ENCODE measurements around the gene TAP1. TPM values are rescaled to one million over a fixed set of nuclear protein-coding genes. Genes with fewer than 3 reads are reported as not detected.

TAP1 gene
- total RNA-seq, 2 experiments from 2014 or later, result 210 to 211 TPM

DNA sequence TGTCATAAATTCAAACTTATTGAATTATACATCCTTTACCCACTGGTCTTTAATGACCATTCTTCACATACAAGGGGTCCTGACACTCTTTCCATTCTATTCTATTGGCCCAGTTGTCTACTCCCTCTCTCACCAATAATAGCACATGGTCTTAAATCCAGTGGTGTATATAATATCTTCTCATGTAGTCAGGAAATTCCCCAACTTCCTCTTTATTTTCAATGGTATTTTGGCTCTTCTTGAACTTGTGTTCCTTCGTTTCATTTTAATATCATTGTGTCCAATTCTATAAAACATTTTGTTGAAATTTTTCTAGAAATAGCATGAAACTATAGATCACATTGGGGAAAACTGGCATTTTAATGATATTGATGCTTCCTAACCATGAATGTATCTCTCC is 37.3 kb upstream of the TAP1 start:
- Mint-ChIP-seq H3K36me3 (ENCODE audit: low read depth) (peaks cover 4% of the 10 kb centered on the region), H3K27ac (no peak overlapping the region), H3K9me3 (no peaks in the 10 kb centered on the region), H3K27me3 (no peaks in the 10 kb centered on the region), H3K4me1 (ENCODE audit: low read depth) (peaks cover 14% of the 10 kb centered on the region), H3K4me3 (no peak overlapping the region)
- TF ChIP-seq, protein P1, sequence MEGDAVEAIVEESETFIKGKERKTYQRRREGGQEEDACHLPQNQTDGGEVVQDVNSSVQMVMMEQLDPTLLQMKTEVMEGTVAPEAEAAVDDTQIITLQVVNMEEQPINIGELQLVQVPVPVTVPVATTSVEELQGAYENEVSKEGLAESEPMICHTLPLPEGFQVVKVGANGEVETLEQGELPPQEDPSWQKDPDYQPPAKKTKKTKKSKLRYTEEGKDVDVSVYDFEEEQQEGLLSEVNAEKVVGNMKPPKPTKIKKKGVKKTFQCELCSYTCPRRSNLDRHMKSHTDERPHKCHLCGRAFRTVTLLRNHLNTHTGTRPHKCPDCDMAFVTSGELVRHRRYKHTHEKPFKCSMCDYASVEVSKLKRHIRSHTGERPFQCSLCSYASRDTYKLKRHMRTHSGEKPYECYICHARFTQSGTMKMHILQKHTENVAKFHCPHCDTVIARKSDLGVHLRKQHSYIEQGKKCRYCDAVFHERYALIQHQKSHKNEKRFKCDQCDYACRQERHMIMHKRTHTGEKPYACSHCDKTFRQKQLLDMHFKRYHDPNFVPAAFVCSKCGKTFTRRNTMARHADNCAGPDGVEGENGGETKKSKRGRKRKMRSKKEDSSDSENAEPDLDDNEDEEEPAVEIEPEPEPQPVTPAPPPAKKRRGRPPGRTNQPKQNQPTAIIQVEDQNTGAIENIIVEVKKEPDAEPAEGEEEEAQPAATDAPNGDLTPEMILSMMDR (IDR thresholded peaks at IDR 0.05), result no peak
- CTCF ChIA-PET, result interaction anchor here (1.0 to 7.6 kb wide), 5 partner anchors 19 to 94 kb away, joined by 4 to 60 read pairs (median 6); no protein-coding TSS in a partner anchor
- DNase-seq (no peak), ATAC-seq (no peak)
- intact Hi-C loops (cut with micrococcal nuclease), result loop anchor here (5.0 kb wide), 1 partner anchor 61 kb away; the partner anchor contains the start of gene HLA-DMA
- POLR2A ChIA-PET, result interaction anchor here (0.6 kb wide), 1 partner anchor 51 kb away, joined by 3 read pairs; no protein-coding TSS in a partner anchor

DNA sequence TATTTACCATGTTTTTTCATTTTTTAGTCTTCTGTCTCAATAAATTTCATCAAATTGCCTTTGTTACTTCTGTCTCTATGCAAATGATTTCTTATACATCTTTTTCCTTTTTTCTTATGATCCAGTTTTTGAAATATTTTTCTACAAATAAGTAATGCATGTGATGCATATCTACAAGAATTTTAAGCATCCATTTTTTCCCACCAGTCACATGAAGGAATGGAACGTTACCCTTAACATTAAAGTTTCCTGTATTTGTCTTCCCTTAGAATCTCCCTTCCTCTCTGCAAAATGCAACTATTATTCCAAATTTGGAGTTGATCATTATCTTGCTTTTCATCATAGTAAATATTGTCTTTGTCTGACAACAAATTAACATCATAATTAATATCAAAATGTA is 36.0 kb upstream of the TAP1 start:
- Mint-ChIP-seq H3K4me3 (no peak overlapping the region), H3K4me1 (ENCODE audit: low read depth) (peaks cover 7% of the 10 kb centered on the region), H3K9me3 (no peaks in the 10 kb centered on the region), H3K36me3 (ENCODE audit: low read depth) (no peaks in the 10 kb centered on the region), H3K27ac (no peak overlapping the region), H3K27me3 (no peaks in the 10 kb centered on the region)
- ChIA-PET POLR2A (interaction anchor here (0.7 kb wide), 1 partner anchor 91 kb away, joined by 3 read pairs; no protein-coding TSS in a partner anchor), CTCF (interaction anchor here (1.0 to 1.8 kb wide), 7 partner anchors 18 to 95 kb away, joined by 3 to 10 read pairs (median 5); partner anchors contain the start of gene HLA-DMA)
- DNase-seq, result no peak
- intact Hi-C loops (cut with micrococcal nuclease), result no loop called here
- TF ChIP-seq, protein P1 (IDR thresholded peaks at IDR 0.05), result no peak
- no peak for ATAC-seq

DNA sequence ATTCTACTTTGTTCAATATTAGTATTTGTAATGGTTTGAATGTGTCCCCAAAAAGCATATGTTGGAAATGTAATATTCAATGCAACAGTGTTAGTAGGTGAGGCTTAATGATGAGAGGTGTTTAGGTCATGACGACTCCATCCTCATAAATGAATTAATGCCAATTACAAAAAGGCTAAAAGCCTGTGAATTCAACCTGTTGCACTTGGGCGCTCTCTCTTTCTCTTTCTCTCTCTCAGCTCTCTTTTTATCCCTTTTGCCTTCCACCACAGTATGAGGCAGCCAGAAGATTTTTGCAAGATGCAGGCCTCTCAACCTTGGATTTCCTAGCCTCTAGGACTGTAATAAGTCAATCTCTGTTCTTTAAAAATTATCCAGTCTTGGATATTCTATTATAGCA is 35.1 kb upstream of the TAP1 start:
- POLR2A ChIA-PET, result interaction anchor here (1.0 to 2.1 kb wide), 4 partner anchors 80 to 96 kb away, joined by 3 to 7 read pairs (median 3); partner anchors contain the start of gene BRD2
- TF ChIP-seq, protein P1 (IDR thresholded peaks at IDR 0.05), result no peak
- DNase-seq (no peak), ATAC-seq (no peak)
- intact Hi-C loops (cut with micrococcal nuclease), result no loop called here
- H3K4me3 Mint-ChIP-seq, result no peak overlapping the region
- peaks cover 4% of the 10 kb centered on the region for H3K4me1 Mint-ChIP-seq (ENCODE audit: low read depth)
- no peaks in the 10 kb centered on the region for H3K36me3 Mint-ChIP-seq (ENCODE audit: low read depth)
- H3K27ac Mint-ChIP-seq, result no peak overlapping the region
- H3K9me3 Mint-ChIP-seq, result no peaks in the 10 kb centered on the region
- CTCF ChIA-PET, result interaction anchor here (1.1 to 1.8 kb wide), 2 partner anchors 45 to 96 kb away, joined by 6 to 9 read pairs; no protein-coding TSS in a partner anchor
- H3K27me3 Mint-ChIP-seq, result no peaks in the 10 kb centered on the region

DNA sequence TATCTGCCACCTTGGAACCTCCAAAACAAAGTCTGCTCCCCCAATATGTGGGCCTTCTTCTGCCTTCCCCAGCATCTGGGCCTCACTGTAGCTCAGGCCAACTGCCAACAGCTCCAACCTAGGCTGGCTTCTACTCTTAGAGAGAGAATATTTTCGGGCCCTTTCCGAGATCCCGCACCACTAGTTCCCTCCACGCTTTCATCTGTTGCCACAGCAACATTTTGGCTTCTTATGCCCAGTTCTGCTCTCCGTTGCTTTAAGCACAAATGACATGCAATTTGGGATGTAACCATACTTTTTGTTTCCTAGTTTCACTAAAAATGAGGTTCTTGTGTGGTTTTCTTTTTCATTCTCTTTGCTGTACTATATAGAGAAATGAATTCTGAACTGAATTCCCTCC is 34.1 kb upstream of the TAP1 start:
- no peaks in the 10 kb centered on the region for H3K36me3 Mint-ChIP-seq (ENCODE audit: low read depth)
- DNase-seq (no peak), ATAC-seq (no peak)
- H3K9me3 Mint-ChIP-seq, result no peaks in the 10 kb centered on the region
- intact Hi-C loops (cut with micrococcal nuclease), result no loop called here
- no peak overlapping the region for H3K27ac Mint-ChIP-seq
- TF ChIP-seq, protein P1 (IDR thresholded peaks at IDR 0.05), result no peak
- ChIA-PET POLR2A (interaction anchor here (1.0 to 2.1 kb wide), 2 partner anchors 81 to 86 kb away, joined by 3 to 7 read pairs; partner anchors contain the start of gene BRD2), CTCF (interaction anchor here (1.1 to 3.0 kb wide), 3 partner anchors 46 to 97 kb away, joined by 6 to 82 read pairs (median 9); no protein-coding TSS in a partner anchor)
- H3K4me1 Mint-ChIP-seq (ENCODE audit: low read depth), result peaks cover 3% of the 10 kb centered on the region
- no peaks in the 10 kb centered on the region for H3K27me3 Mint-ChIP-seq
- no peak overlapping the region for H3K4me3 Mint-ChIP-seq

DNA sequence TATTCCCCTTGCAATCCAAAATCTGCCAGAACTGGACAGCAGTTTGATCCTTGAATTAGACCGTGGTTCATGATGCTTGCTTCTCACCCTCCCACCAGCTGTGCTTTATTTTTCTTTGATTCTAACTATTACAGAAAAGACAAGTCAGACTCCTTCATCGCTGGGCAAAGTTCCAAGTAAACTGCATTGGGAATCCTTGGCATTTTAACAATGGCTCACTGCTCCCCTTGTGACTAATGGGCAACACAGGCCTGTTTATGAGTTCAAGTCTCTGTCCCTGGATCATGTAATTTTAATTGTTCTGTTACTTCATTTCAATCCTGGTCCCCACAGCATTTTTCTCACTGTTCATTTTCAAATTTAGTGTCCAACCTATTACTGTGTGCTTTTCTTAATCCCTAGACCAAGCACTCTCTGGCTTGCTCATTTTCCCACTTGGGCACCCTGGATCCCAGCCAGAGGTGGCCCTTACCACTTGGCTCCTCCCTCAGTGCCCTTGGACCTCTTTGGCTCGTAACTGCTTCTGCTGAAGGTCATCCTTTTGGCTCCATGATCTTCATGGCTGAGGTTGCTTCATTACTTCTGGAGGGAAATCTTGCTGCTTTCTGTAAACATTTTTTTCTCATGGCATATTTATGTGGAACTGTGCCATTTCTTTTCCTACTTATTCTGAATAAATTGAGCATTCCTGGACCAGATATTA is 33.3 kb upstream of the TAP1 start:
- Mint-ChIP-seq H3K27me3 (no peaks in the 10 kb centered on the region), H3K36me3 (ENCODE audit: low read depth) (no peaks in the 10 kb centered on the region), H3K4me3 (no peak overlapping the region), H3K27ac (no peak overlapping the region), H3K9me3 (no peaks in the 10 kb centered on the region), H3K4me1 (ENCODE audit: low read depth) (peaks cover 6% of the 10 kb centered on the region)
- ChIA-PET CTCF (interaction anchor here (0.9 to 3.0 kb wide), 32 partner anchors 7 to 128 kb away, joined by 3 to 82 read pairs (median 6); partner anchors contain the start of genes HLA-DMA, HLA-DMB, PSMB9 and TAP1), POLR2A (interaction anchor here (0.6 to 2.3 kb wide), 8 partner anchors 66 to 123 kb away, joined by 3 to 13 read pairs (median 4); partner anchors contain the start of gene HLA-DMA)
- no peak for DNase-seq
- intact Hi-C loops (cut with micrococcal nuclease), result no loop called here
- TF ChIP-seq, protein P1 (IDR thresholded peaks at IDR 0.05), result no peak
- no peak for ATAC-seq

Data from activated CD8-positive, alpha-beta T cell treated with anti-CD3 and anti-CD28 coated beads for 36 hours (primary cell).